Measurements from ENCODE around the gene FGD2. TPM values are rescaled to one million over a fixed set of nuclear protein-coding genes. Genes with fewer than 3 reads are reported as not detected.

The FGD2 gene
- total and polyA plus RNA-seq, 10 of the 15 experiments (the other 5 are each of a cell fraction or from before 2014, with no cell fraction given) = 5.2 to 88.1 (median 33.2) TPM

DNA sequence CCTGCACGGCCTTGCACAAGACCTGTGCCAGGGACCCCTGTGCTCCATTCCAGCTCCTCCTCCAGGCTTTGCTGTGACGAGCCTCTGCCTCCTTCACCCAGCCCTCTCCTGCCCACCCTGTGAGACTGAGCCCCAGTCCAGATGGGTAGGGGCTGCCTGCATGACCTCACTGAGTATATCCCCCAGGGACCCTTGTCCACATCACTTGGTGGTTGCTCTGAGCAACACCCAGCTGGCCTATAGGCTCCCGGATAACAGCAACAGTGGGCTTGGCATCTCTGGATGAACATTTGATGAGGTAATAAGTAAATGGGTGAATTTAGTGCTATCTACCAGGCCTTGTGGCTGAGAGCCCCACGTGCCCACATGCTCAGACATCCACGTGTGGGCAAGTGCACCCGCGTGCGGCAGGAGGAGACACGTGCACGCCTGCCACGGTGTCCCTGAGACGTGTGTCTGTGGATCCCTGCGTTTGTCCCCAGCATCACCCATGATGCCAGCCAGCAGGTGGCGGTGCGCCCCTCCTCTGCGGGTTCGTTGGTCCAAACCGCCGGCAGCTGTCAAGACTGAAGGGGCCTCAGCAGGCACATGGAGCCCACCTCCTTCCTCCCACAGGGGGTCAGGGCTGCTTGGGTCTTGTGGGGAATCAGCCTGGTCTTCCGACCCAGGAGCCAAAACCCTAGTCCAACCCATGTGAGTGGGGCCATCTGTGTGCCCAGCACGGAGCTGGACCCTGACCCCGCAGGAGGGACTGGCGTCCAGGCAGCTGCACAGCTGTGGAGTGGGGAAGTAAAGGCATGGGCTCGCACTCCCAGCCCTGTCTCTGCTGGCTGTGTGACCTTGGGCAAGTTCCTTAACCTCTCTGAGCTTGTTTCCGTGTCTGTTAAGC is 45.9 kb downstream of the FGD2 start (continued):
- no peak for TF ChIP-seq ZBTB40 (IDR thresholded peaks at IDR 0.05; ENCODE audit: borderline replicate concordance)
- TF ChIP-seq IKZF2 (IDR thresholded peaks at IDR 0.05) = peak; percentile 39 to 46; a peak in 2 of 4 replicates
- no peak for TF ChIP-seq RBBP5 (conservative IDR thresholded peaks at IDR 0.05)
- no peak for TF ChIP-seq NR2C2 (IDR thresholded peaks at IDR 0.05; ENCODE audit: borderline replicate concordance, control insufficient read depth, insufficient read length, low read depth)
- TF ChIP-seq SMC3 (IDR thresholded peaks at IDR 0.05; ENCODE audit: borderline replicate concordance, low read length) = peak; percentile 99
- TF ChIP-seq MLLT1 (IDR thresholded peaks at IDR 0.05) = no peak; the same call in 1 of the 2 replicates
- TF ChIP-seq HDGF (IDR thresholded peaks at IDR 0.05) = 0 out of 2 replicates have a peak, but pooled peaks have one; percentile 42
- no peak for TF ChIP-seq PAX8 (IDR thresholded peaks at IDR 0.05)
- TF ChIP-seq MXI1 (IDR thresholded peaks at IDR 0.05; ENCODE audit: low read depth, low read length) = peak; percentile 90
- peak; percentile 78 for TF ChIP-seq BACH1 (IDR thresholded peaks at IDR 0.05; ENCODE audit: borderline replicate concordance)
- TF ChIP-seq HDAC6 (IDR thresholded peaks at IDR 0.05; ENCODE audit: unreplicated experiment) = no peak
- no peak for TF ChIP-seq SUZ12 (IDR thresholded peaks at IDR 0.05; ENCODE audit: unreplicated experiment)
- no peak for TF ChIP-seq RB1 (IDR thresholded peaks at IDR 0.05; ENCODE audit: borderline replicate concordance)
- TF ChIP-seq, protein P1, sequence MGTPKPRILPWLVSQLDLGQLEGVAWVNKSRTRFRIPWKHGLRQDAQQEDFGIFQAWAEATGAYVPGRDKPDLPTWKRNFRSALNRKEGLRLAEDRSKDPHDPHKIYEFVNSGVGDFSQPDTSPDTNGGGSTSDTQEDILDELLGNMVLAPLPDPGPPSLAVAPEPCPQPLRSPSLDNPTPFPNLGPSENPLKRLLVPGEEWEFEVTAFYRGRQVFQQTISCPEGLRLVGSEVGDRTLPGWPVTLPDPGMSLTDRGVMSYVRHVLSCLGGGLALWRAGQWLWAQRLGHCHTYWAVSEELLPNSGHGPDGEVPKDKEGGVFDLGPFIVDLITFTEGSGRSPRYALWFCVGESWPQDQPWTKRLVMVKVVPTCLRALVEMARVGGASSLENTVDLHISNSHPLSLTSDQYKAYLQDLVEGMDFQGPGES (IDR thresholded peaks at IDR 0.05) = no peak
- TF ChIP-seq, protein P2, sequence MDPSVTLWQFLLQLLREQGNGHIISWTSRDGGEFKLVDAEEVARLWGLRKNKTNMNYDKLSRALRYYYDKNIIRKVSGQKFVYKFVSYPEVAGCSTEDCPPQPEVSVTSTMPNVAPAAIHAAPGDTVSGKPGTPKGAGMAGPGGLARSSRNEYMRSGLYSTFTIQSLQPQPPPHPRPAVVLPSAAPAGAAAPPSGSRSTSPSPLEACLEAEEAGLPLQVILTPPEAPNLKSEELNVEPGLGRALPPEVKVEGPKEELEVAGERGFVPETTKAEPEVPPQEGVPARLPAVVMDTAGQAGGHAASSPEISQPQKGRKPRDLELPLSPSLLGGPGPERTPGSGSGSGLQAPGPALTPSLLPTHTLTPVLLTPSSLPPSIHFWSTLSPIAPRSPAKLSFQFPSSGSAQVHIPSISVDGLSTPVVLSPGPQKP (IDR thresholded peaks at IDR 0.05; ENCODE audit: low read depth, low read length) = no peak
- no peak for TF ChIP-seq CHD4 (IDR thresholded peaks at IDR 0.05)
- TF ChIP-seq ZBTB33 (IDR thresholded peaks at IDR 0.05) = no peak
- peak in 1 of 2 experiments; percentile 71; a peak in 2 of 4 replicates for TF ChIP-seq ETV6 (conservative IDR thresholded peaks at IDR 0.05 in 1 of 2, IDR thresholded peaks at IDR 0.05 in 1 of 2; ENCODE audit: borderline replicate concordance in 1 of 2, low read depth in 1 of 2)
- no peak for TF ChIP-seq SPI1 (IDR thresholded peaks at IDR 0.05; ENCODE audit: borderline replicate concordance, insufficient read depth, low read depth, low read length)
